ENCODE results near the gene PDC.
"Not testable (repeated sequence)": the region's sequence is repeated elsewhere in the genome, so short reads cannot be mapped to it uniquely, and the experiment has no call there.

PDC gene

GRCh38 chr1:186465491-186465890 lies 4.6 kb upstream of the PDC start:
- not testable (repeated sequence) for DNase-seq

DNA sequence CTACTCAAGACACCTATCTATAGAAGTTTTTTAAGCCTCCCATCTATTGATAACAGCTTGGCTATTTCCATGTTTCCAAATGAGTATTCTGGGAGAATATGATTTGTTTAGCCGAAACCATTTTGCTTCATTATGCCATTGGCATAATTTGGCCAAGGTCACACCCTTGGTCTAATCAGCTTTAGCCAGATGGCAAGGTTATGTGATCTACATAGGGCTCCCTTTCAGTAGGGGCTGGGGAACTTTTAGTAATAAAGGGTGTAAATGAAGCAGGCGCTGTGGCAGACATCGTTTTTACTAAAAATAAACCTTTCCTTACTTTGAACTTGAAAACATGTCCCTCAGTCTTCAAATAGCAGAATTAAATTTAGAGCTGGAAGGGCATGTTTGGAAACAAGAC lies 3.0 kb upstream of the PDC start:
- DNase-seq, result no peak

GRCh38 chr1:186463511-186463910 lies 2.6 kb upstream of the PDC start:
- DNase-seq, result no peak

DNA sequence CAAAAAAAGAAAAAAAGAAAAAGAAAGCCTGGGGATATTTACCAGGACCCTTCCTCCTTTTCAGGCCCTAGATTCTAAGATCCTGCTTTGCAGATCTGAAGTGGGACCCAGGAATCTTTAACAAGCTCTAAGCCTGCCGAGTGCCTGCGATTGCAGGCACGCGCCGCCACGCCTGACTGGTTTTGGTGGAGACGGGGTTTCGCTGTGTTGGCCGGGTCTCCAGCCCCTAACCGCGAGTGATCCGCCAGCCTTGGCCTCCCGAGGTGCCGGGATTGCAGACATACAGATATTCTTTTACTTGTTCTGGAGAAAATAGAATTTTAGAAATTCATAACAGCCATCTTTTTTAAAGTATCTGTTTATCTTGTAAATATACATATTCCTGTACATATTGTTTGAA lies 1.8 kb downstream of the PDC start:
- not testable (repeated sequence) for DNase-seq

- no peak for DNase-seq
These were observed 4.1 kb downstream of the PDC start for GRCh38 chr1:186456729-186457255.

- no peak for DNase-seq
These were observed 5.9 kb downstream of the PDC start for GRCh38 chr1:186454981-186455380.

GRCh38 chr1:186446152-186446551 lies 14.8 kb downstream of the PDC start:
- no peak for DNase-seq

GRCh38 chr1:186443638-186444037 lies 17.3 kb downstream of the PDC start:
- DNase-seq, result no peak

GRCh38 chr1:186442651-186443375 lies 18.1 kb downstream of the PDC start:
- DNase-seq, result peak; percentile 40

- peak; percentile 82 for DNase-seq
These were observed 20.3 kb downstream of the PDC start for GRCh38 chr1:186440584-186440983.

- no peak for DNase-seq
These were observed 22.3 kb downstream of the PDC start for GRCh38 chr1:186438567-186438966.

DNA sequence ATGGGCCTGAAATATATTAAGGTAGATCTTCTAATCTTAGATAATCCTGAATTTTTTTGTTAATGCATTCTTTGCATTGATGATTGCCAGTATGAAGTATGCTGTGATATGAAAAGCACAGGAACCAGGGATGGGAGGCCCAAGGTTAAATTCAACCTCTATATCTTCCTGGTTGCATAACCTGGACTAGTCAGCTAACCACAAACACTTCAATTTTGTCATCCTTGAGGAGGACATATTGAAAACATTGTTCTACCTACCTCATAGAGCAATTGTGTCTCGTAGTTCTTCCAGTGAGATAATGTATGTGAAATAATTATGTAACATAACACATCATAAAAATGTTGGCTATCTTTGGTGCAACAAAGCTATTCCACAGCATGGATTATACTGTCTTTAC lies 25.6 kb downstream of the PDC start:
- no peak for DNase-seq

DNA sequence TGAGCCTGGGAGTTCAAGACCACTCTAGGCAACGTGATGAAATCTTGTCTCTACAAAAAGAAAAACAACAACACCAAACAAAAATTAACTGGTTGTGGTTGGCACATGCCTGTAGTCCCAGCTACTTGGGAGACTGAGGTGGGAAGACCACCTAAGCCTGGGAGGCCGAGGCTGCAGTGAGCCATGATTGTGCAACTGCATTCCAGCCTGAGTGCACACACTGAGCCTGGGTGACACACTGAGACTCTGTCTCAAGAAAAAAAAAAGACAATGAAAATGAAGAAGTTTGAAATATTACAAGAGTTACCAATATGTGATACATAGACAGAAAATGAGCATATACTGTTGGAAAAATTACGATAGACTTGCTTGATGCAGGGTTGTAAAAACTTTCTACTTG lies 31.9 kb downstream of the PDC start:
- no peak for DNase-seq

DNA sequence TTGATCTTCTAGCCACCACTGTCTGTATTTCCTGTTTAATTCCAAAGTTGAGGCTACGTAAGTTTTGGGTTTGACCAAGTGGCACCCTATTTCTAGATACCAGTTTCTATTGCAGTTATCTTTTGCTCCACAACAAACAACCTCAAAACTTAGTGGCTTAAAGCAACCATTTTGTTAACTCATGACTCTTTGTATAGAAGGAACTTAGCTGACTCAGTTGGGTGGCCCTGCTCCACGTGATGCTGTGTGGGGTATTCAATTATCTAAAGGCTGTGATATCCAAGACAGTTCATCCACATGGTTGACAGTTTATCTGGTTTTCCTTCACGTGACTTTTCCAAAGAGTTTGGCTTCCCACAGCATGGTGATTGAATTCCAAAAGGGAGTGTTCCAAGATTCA lies 34.8 kb downstream of the PDC start:
- no peak for DNase-seq

DNA sequence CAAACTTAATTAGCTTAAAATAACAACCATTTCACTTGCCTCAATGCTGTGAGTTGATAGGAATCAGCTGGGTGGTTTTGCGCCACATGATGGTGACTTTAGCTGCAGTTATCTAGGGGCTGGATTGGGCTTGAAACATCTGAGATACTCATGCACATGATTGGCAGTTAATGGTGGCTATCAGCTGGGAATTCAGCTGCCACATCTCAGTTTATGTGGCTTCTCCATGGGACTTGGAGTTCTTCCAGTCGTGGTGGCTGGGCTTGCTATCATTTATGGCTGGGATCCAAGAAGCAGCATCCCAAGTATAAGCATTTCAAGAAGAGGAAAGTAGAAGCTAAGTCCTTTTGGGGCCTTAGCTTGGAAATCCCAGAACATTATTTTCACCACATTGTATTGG lies 36.4 kb downstream of the PDC start:
- no peak for DNase-seq

GRCh38 chr1:186421446-186421845 lies 39.5 kb downstream of the PDC start:
- DNase-seq, result no peak

DNA sequence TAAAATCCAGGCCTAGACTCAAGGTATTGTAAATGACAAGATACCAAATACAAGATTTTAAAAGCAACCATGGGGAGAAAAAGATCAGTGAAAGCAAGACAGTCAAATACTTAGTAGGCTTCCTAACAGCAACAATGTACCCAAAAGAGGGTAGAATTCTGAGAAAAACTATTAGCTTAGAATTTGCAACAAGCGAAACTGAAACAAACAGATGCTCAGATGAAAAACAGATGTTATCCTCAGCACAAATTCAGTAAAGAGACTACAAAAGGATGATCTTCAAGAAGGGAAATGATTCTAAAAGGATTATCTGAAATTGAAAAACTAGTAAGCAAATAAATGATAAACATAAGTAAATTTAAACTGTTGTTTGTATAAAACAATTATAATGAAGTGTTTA lies 40.0 kb downstream of the PDC start:
- no peak for DNase-seq

DNA sequence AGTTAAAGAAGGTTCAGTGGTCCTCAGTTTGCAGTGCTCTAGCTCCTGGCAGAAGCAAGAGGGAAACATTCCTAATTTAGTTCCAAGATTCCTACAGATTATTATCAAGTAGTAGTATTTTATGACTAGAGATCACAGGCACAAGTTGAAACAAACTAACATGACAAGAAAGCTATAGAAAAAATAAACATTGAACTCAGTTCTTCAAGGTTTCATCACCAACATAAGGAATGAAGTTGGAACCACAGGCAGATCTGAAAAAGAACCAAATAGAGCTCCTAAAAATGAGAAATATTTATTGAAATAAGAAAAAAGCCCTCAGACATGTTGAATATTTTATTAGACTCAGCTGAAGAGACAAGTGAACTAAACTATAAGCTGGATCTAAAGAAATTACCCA lies 40.6 kb downstream of the PDC start:
- DNase-seq, result no peak

GRCh38 chr1:186418503-186418902 lies 42.4 kb downstream of the PDC start:
- DNase-seq, result peak; percentile 20

- no peak for DNase-seq
These were observed 47.6 kb downstream of the PDC start for GRCh38 chr1:186413319-186413718.

DNA sequence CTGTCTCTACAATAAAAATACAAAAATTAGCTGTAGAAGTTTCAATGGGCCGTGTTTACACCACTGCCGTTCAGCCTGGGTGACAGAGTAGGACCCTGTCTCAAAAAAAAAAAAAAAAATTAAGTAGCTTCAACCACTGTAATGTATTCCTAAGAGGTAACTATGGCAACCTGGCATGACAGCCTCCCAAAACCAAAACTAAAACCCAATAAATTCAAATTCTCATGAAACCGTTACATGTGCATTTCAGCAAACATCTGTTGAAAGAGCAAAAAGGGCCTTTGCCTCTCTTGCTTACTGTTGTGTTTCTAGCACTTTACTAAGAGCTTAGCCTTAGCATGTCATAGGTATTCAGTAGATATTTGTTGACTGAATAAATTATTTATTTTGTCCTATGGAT lies 51.8 kb downstream of the PDC start:
- no peak for DNase-seq

DNA sequence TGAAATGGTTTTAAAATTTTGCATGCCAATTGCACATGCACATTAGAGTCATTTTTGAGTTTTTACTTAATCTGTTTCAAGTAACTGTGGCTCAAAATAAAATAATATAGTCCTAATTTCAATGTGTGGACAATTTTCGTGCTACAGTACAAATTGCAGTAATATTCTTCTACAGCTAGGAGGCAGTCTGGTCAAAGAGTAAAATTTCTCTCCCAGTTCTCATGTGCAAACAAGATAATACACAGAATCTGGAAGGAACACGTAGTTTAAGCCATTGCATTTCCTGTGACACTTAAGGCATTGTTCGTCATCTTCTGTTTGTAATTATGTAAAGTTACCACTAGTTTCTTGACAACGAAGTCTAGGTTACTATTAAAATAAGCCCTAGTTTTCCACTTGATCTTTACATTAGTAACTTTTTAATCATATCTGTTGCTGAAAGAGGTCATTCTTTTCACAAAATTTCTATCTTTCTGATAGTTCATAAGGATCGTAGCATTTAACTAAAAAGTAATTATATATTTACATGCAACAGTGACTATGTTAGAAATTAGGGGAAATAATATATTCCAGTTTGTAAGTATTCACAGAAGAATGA lies 56.4 kb downstream of the PDC start:
- DNase-seq, result peak; percentile 48

GRCh38 chr1:186403632-186404031 lies 57.3 kb downstream of the PDC start:
- no peak for DNase-seq

- not testable (repeated sequence) for DNase-seq
These were observed 59.5 kb downstream of the PDC start for GRCh38 chr1:186401446-186401845.
